Ureter (tissue), 1 donor: ENCODE results near the gene PTK6. TPM values are rescaled to one million over a fixed set of nuclear protein-coding genes. Genes with fewer than 3 reads are reported as not detected.

Experiments
- DNase-seq: peaks from one replicate; pipeline ENCODE4 v3.0.0-alpha.2; 2020; ENCODE audit warnings: low spot score
- total RNA-seq: library from RNA; stranded (reverse); gene quantifications from one replicate; pipeline ENCODE4 v1.2.4, GENCODE V29; 2023
- donor health status: DM: yes; HTN: yes; CAD: no.

The PTK6 gene
- total RNA-seq, 1 donor from 2014 or later = 55.1 TPM

DNA sequence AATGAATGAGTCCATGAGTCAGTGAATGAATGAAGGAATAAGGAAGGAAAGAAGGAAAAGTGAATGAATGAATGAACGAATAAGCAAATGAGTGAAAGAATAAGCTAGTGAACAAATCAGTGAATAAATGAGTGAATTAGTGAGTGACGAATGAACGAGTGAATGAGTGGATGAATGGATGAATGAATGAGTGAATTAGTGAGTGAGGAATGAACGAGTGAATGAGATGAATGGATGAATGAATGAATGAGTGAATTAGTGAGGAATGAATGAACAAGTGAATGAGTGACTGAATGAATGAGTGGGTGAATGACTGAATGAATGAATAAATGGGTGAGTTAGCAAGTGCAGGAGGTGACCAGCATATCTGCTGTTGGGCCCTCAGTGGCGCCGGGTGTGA is 6.6 kb upstream of the PTK6 start:
- DNase-seq = no peak

DNA sequence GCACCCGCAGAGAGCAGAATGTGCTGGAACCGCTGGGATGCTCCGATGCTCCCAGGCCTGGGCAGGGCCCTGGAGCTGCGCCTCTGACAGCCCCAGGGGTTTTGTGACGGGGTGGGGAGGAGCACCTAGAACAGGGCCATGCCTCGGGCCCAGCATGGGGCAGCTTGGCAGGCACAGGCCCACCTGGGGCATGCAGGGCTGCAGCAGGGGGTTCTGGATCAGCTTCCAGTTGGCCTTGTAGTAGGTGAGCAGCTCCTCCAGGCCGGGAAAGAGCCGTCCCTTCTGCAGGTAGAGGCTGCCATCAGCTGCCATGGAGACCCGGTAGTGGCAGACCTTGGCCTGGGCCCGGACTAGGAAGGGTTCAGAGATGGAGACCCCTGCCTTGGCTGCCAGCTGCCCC is 6.0 kb upstream of the PTK6 start:
- no peak for DNase-seq

DNA sequence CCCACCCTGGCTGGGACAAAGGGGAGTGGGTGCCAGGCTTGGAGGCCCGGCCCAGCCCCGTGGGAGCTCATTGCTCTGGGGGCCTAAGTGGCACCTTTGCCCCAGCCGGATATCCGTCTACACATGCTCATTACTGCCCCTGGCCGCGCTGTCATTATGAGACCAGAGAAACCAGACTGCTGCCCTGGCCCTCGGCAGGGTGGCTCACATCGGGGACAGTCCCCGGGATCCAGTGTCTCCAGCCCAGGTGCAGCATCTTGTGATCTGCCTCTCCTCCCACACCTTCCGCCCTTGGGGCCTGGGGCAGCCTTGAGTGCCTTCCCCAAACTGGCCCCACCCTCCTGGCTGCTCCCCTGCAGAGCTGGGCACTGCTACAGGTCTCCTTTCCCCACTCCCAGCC is 5.5 kb upstream of the PTK6 start:
- DNase-seq = no peak

GRCh38 chr20:63542031-63542559 is 4.9 kb upstream of the PTK6 start:
- no peak for DNase-seq

GRCh38 chr20:63541371-63541770 is 4.2 kb upstream of the PTK6 start:
- DNase-seq = no peak

DNA sequence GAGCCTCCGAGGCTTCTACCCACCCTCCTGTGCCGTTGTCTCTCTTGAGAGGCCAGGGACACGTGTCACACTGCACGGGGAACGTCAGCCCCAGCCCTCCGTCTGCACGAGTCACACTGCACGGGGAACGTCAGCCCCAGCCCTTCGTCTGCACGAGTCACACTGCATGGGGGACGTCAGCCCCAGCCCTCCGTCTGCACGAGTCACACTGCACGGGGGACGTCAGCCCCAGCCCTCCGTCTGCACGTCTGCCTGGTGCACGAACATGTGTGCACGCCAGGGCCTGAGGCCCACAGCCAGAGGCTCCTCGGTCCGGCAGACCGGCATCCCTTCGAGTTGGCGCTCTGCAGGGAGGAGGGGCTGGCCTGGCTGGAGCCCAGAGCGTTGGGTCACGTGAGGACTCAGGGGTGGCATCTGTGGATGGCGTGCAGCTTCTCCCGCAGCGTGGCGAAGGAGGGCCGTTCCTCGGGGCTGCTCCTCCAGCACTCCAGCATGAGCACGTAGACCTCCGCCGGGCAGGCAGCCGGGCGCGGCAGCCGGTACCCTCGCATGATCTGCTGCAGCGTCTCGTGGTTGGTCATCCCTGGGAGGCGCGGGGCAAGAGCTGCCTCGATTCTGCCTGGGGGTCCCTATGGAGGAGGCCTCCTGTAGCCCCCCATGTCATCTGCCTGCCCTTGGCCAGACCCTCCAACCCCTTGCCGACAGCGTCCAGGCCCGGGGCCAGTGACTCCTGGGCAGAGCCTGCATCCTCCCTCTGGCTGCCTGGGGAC is 3.4 kb upstream of the PTK6 start:
- no peak for DNase-seq

DNA sequence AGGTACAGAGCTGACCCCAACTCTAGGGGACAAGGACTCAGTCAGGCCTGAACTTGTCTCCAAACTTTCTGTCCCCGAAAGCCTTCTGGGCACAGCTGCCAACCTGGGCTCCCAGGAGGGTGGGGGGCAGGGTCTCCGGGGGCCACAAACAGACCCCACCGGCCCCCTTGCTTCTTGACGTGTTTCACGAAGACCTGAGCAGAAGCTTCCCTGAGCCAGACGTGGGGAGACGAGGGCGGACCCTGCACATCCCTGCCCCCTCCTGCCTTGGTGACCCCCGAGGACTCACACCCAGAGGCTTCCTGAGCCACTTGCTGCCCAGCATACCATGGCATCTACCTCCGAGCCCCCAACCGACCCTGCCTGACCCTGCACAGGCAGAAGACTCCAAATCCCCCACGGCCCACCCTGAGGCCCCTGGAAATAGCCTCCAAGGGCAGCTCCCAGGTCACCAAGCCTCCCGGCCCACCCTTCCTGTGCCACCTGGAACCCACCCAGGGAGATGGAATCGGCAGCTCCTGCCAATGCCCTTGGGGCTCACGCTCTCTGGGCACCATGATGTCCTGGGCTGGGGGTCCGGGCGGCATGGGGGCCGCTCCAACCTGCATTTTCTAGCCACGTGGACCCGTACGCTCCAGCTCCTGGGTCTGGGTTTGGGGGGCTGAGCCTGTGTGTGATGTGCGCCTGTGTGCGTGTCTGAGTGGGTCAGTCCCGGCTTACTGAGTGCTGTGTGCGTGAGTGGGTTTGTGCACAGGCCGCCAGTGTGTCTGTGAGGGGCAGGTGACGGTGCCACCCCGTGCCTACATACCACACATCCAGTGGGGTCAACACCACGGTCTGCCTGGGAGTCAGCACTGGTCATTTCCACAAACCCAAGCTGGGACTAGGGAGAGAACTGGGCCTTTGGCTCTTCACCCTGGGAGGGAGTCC is 2.5 kb upstream of the PTK6 start:
- no peak for DNase-seq

GRCh38 chr20:63539092-63539430 is 1.9 kb upstream of the PTK6 start:
- DNase-seq = no peak

- peak; percentile 94 for DNase-seq
These were observed 1.3 kb upstream of the PTK6 start for GRCh38 chr20:63538204-63539091.

GRCh38 chr20:63537525-63538203 is 488 bp upstream of the PTK6 start:
- DNase-seq = peak; percentile 95

DNA sequence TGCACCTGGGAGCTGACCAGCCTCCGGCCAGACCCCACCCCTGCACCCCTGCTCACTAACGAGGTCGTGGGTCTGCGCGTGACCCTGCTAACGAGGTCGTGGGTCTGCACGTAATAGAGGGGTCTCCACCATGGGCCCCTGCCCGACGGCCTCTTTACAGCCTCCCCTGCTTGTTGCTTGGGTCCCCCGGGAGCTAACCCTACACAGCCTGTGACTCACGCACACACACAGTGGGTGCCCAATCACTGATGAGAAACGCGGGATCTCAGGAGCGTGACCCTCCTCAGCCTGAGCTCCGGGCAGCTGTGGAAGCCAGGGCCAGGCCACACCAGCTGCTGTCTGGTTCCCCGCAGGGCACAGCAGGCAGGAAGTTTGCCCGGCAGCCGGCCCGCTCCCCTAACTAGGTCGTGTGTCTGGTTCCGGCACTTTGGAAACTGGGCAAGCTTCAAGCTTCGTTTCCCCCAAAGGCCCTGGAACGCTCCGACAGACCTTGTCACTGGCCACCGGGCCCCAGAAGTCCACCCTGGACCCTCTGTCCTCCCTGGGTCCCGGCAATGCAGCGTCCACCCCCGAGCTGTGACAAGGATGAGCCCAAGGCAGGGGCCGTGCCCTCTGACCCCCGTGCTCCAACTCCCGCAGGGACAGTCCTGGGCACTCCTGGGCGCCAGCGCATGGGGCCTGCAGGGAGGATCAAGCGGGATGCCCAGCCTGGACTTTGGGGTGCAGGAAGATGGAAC is 767 bp downstream of the PTK6 start:
- no peak for DNase-seq

GRCh38 chr20:63534831-63535651 is 2.1 kb downstream of the PTK6 start:
- DNase-seq = no peak

DNA sequence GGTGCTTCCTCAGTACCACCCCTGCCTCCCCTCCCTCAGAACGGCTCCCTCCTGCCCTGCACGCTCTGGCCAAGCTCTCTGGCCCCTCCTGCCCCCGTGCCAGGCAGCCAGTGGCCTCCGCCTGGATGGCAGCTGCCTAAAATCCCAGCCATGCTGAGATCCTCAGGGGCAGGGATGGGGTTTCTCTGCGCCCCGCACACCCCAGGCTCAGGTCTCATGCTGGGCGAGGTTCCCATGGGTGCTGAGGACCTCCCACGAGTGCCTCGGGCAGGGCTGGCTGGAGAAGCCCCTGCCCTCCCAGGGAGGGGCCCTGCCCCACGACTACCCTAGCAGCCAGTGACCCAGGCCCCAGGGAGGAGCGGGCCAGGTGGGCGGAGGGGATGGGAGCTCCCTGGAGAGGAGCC is 2.7 kb downstream of the PTK6 start:
- no peak for DNase-seq

DNA sequence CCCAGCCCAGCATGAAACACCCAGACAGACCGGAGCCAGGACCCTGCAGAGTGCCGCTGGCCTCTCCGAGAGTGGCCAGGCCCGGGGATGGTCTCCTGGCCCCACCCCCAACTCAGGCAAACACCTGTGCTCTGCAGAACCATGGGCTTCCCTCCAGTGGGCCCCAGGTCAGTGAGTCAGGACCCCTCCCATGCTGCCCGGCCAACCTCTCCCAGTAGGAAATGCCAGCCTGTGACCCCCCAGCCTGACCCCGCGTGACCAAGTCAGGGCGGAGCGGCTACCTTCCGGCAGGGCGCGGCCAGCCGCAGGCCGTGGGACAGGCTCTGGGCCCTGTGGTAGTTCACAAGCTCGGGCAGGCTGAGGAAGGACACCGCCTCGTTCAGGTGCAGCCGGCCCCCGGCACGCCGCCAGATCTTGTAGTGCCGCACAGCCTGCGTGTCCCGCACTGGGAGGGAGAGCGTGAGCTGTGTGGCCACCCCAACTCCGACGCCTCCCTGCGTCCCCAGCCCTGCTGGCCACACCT is 3.2 kb downstream of the PTK6 start:
- DNase-seq = peak; percentile 90

GRCh38 chr20:63533388-63533787 is 3.8 kb downstream of the PTK6 start:
- no peak for DNase-seq

DNA sequence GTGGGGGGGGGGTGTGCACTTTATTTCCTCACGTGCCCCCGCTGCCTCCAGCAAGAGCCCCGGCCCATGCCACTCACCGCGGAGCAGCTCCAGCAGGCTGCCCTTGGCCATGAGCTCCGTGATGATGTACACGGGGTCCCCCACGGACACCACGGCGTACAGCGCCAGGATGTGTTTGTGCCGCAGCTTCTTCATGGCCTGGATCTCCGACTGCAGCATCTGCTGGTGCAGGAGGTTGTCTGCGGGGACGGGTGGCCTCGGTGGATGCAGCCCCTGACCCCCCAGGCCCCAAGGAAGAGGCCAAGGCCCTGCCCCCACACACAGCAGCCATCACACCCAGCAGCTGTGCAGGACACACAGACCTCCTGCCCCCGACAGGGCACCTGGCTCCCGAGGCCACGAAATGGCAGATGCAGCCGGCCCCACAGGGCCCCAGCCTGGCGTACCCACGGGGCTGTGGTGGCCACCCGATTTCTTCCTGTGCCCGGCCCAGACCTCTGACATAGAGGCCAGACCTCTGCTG is 4.7 kb downstream of the PTK6 start:
- DNase-seq = no peak

DNA sequence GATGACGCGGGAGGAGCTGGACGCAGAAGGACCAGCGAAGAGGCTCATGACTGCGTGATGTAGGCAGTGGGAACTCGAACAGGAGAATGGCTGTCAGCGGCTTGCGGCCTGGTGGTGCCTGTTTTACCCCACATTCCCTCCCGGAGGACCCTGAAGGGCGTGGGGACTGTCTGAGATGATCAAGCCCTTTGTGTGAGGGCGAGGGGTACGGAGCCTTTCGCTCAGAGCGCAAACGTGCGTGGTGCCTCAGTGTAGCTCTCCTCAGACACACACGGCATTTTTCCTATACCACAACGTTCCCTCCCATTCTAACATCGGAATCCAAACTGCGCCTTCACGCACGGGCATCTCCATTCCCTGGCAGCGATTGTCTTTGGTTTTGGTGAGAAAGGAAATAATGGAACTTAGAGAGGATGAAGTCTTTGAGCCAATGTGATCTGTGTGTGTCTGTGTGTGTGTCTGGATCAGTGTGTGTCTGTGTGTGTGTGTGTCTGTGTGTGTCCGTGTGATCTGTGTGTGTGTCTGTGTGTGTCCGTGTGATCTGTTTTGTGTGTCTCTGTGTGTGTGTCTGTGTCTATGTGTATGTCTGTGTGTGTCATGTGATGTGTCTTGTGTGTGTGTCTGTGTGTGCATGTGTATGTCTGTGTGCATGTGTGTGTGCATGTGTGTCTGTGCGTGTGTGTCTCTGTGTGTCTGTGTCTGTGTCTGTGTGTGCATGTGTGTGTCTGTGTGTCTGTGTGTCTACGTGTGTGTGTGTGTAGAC is 5.3 kb downstream of the PTK6 start:
- no peak for DNase-seq

DNA sequence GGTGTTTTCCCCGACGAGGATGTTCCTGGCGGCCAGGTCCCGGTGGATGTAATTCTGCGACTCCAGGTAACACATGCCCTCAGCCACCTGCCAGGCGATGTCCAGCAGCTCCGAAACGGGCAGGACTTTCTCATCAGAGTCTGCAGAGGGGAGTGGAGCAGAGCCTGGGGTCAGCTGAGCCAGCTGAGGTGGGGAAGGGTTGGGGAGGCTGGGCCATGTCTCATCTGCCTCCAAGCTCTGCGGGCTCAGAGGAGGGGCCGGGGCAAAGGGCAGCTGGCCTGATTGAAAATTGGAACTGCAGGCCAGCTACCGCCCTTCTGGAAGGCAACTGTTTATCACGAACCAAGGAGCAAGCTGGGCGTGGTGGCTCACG is 6.4 kb downstream of the PTK6 start:
- no peak for DNase-seq
